GM21423 (cell line): ENCODE results near the gene CGNL1.

Experiments used
- ATAC-seq: cut with Tn5 transposase; IDR thresholded peaks from one replicate; pipeline ENCODE4 v1.9.1; 2021; ENCODE audit warnings: mild to moderate bottlenecking, moderate library complexity; ENCODE audit not compliant: unreplicated experiment

Gene CGNL1

GRCh38 chr15:57385923-57386390, 9.7 kb downstream of the CGNL1 start:
- ATAC-seq, result no peak

GRCh38 chr15:57386976-57387375, 10.7 kb downstream of the CGNL1 start:
- no peak for ATAC-seq

GRCh38 chr15:57387564-57388076, 11.3 kb downstream of the CGNL1 start:
- ATAC-seq, result no peak

GRCh38 chr15:57388464-57388863, 12.2 kb downstream of the CGNL1 start:
- ATAC-seq, result no peak

- no peak for ATAC-seq
Observed at GRCh38 chr15:57389991-57390390, 13.7 kb downstream of the CGNL1 start.

GRCh38 chr15:57390583-57390982, 14.3 kb downstream of the CGNL1 start:
- no peak for ATAC-seq

- ATAC-seq, result no peak
Observed at GRCh38 chr15:57391537-57391936, 15.2 kb downstream of the CGNL1 start.

GRCh38 chr15:57393061-57393460, 16.8 kb downstream of the CGNL1 start:
- ATAC-seq, result no peak

- ATAC-seq, result no peak
Observed at GRCh38 chr15:57395292-57395691, 19.0 kb downstream of the CGNL1 start.

- ATAC-seq, result no peak
Observed at GRCh38 chr15:57398336-57398735, 22.0 kb downstream of the CGNL1 start.

- no peak for ATAC-seq
Observed at GRCh38 chr15:57401546-57401945, 25.2 kb downstream of the CGNL1 start.

- no peak for ATAC-seq
Observed at GRCh38 chr15:57403017-57403416, 26.7 kb downstream of the CGNL1 start.

- ATAC-seq, result no peak
Observed at GRCh38 chr15:57403566-57404325, 27.4 kb downstream of the CGNL1 start.

- ATAC-seq, result no peak
Observed at GRCh38 chr15:57405133-57405532, 28.8 kb downstream of the CGNL1 start.

- ATAC-seq, result no peak
Observed at GRCh38 chr15:57406062-57406772, 29.9 kb downstream of the CGNL1 start.

GRCh38 chr15:57410373-57410772, 34.1 kb downstream of the CGNL1 start:
- no peak for ATAC-seq

GRCh38 chr15:57411945-57412768, 35.9 kb downstream of the CGNL1 start:
- no peak for ATAC-seq

GRCh38 chr15:57415602-57416001, 39.3 kb downstream of the CGNL1 start:
- no peak for ATAC-seq

GRCh38 chr15:57418635-57419034, 42.3 kb downstream of the CGNL1 start:
- no peak for ATAC-seq

- ATAC-seq, result no peak
Observed at GRCh38 chr15:57419335-57419734, 43.0 kb downstream of the CGNL1 start.

- no peak for ATAC-seq
Observed at GRCh38 chr15:57421110-57421509, 44.8 kb downstream of the CGNL1 start.
